HCT116 (cell line): ENCODE results near the gene SLAMF7. TPM values are rescaled to one million over a fixed set of nuclear protein-coding genes. Genes with fewer than 3 reads are reported as not detected.

ENCODE experiments used
- ATAC-seq: fragments of 200-7000 bp; cut with Tn5 transposase; 2 replicates; pipeline ENCODE4 v1.9.1; 2020; ENCODE audit warnings: mild to moderate bottlenecking, moderate library complexity
- BruUV-seq: library from RNA; stranded (reverse); fragments of 400-500 nt; replicated peaks from 2 replicates; lab custom pipeline; 2021; lab: Mats Ljungman, UMichigan
- CTCF ChIA-PET: fragments of 300-600 bp; sonication (Branson Sonifier 250); formaldehyde crosslinking; loops from one replicate; lab custom pipeline; 2021; ENCODE audit warnings: antibody characterized with exemption; lab: Charles Lee
- POLR2A ChIA-PET: fragments of 300-600, 350-600 bp; sonication (Branson Sonifier 250); formaldehyde crosslinking; loops from one replicate; lab custom pipeline; 2021; ENCODE audit warnings: antibody characterized with exemption; lab: Charles Lee
- RAD21 ChIA-PET, 2 experiments: fragments of 300-600 bp; sonication (Branson Sonifier 250); formaldehyde crosslinking; loops; one replicate each; lab custom pipeline; 2023; ENCODE audit warnings: low total read pairs in 2 of 2; ENCODE audit not compliant: uncharacterized antibody in 2 of 2, unreplicated experiment in 2 of 2, low non-redundant PET in 1 of 2; lab: Charles Lee
- DNase-seq: peaks from one replicate; pipeline ENCODE4 v3.0.0-alpha.2; 2010; ENCODE audit warnings: low read depth, low spot score
- H2AFZ ChIP-seq: fragments of 200-600 bp; shearing (Covaris generic), sonication (generic); 2 replicates; pipeline ENCODE4 v1.6.1; 2017; ENCODE audit warnings: low read depth, mixed run types, mixed read lengths, antibody characterized with exemption, low read length; ENCODE audit not compliant: poor library complexity, severe bottlenecking
- H3K27ac ChIP-seq: 2 replicates; pipeline ENCODE4 v1.5.1; 2012; ENCODE audit warnings: low read depth, low read length
- H3K27me3 ChIP-seq: fragments of 200-600 bp; sonication (generic); 2 replicates; pipeline ENCODE4 v1.6.1; 2016; ENCODE audit warnings: mixed run types, low read length, mixed read lengths; ENCODE audit not compliant: insufficient read depth
- H3K36me3 ChIP-seq, 2 experiments: fragments of 200-500 bp in 1 of 2; fragments of 200-600 bp in 1 of 2; sonication (Bioruptor generic) in 1 of 2; sonication (generic) in 1 of 2; 2 replicates each; pipeline versions ENCODE4 v1.5.1 to v1.6.1; 2014 to 2016; ENCODE audit warnings: low read length in 2 of 2, inconsistent platforms in 1 of 2, mixed read lengths in 1 of 2, mixed run types in 1 of 2; ENCODE audit not compliant: insufficient read depth in 2 of 2, control insufficient read depth in 1 of 2
- H3K4me1 ChIP-seq, 2 experiments: fragments of 200-600 bp in 1 of 2; sonication (generic) in 1 of 2; 2 replicates each; pipeline versions ENCODE4 v1.5.1 to v1.6.1; 2012 to 2017; ENCODE audit warnings: low read length in 2 of 2, inconsistent platforms in 1 of 2, mild to moderate bottlenecking in 1 of 2, mixed read lengths in 1 of 2, mixed run types in 1 of 2, moderate library complexity in 1 of 2; ENCODE audit not compliant: insufficient read depth in 2 of 2, control insufficient read depth in 1 of 2
- H3K4me2 ChIP-seq: fragments of 200-600 bp; sonication (generic); 2 replicates; pipeline ENCODE4 v1.6.1; 2017; ENCODE audit warnings: mixed run types, low read length, mixed read lengths
- H3K4me3 ChIP-seq, 2 experiments: fragments of 200-600 bp in 1 of 2; sonication (generic) in 1 of 2; replicated peaks in 1 of 2; 2 replicates each; pipeline ENCODE4 v1.5.1; 2011 to 2016; ENCODE audit warnings: low read length in 2 of 2, control low read depth in 1 of 2, low read depth in 1 of 2, mild to moderate bottlenecking in 1 of 2, mixed read lengths in 1 of 2, mixed run types in 1 of 2
- H3K79me2 ChIP-seq: fragments of 200-600 bp; sonication (generic); 2 replicates; pipeline ENCODE4 v1.6.1; 2017; ENCODE audit warnings: mild to moderate bottlenecking, mixed run types, low read length, moderate library complexity, mixed read lengths; ENCODE audit not compliant: insufficient read depth
- H3K9ac ChIP-seq: fragments of 200-600 bp; sonication (generic); 2 replicates; pipeline ENCODE4 v1.6.1; 2016; ENCODE audit warnings: low read length, mixed read lengths
- H3K9me2 ChIP-seq: fragments of 200-600 bp; sonication (generic), shearing (Covaris generic); 2 replicates; pipeline ENCODE4 v1.6.1; 2017; ENCODE audit warnings: mixed run types, mild to moderate bottlenecking, moderate library complexity; ENCODE audit not compliant: insufficient read depth
- H3K9me3 ChIP-seq, 2 experiments: fragments of 200-500 bp in 1 of 2; fragments of 200-600 bp in 1 of 2; sonication (Bioruptor generic) in 1 of 2; sonication (generic) in 1 of 2; 2 replicates each; pipeline ENCODE4 v1.6.1; 2014 to 2017; ENCODE audit warnings: low read length in 2 of 2, mixed read lengths in 2 of 2, inconsistent platforms in 1 of 2, low read depth in 1 of 2, mild to moderate bottlenecking in 1 of 2, mixed run types in 1 of 2, moderate library complexity in 1 of 2; ENCODE audit not compliant: control insufficient read depth in 1 of 2, insufficient read depth in 1 of 2
- H4K20me1 ChIP-seq: fragments of 200-600 bp; sonication (generic), shearing (Covaris generic); 2 replicates; pipeline ENCODE4 v1.6.1; 2017; ENCODE audit warnings: mixed run types, mild to moderate bottlenecking, moderate library complexity; ENCODE audit not compliant: insufficient read depth
- EGR1 ChIP-seq: IDR thresholded peaks from 2 replicates; pipeline ENCODE4 v1.6.1; 2012; ENCODE audit warnings: low read depth
- JUND ChIP-seq: IDR thresholded peaks from 2 replicates; pipeline ENCODE4 v1.6.1; 2012
- intact Hi-C: fragments of 100-400 bp; cut with micrococcal nuclease; formaldehyde crosslinking; loops from 2 replicates; pipeline ENCODE4 v1.10.0; 2022
- total RNA-seq: library from RNA; stranded (reverse); gene quantifications from one replicate; pipeline ENCODE4 v1.2.1, GENCODE V29; 2021; ENCODE audit not compliant: unreplicated experiment
- TF ChIP-seq, protein P1 (sequence below), 3 experiments: fragments of 200-600 bp in 1 of 3; sonication (generic) in 1 of 3; IDR thresholded peaks in 2 of 3; conservative IDR thresholded peaks in 1 of 3; 2 replicates each; pipeline ENCODE4 v1.5.1; 2012 to 2017; ENCODE audit warnings: low read depth in 2 of 3, low read length in 2 of 3, antibody characterized with exemption in 1 of 3, borderline replicate concordance in 1 of 3, control low read depth in 1 of 3, mild to moderate bottlenecking in 1 of 3, mixed read lengths in 1 of 3, mixed run types in 1 of 3, moderate library complexity in 1 of 3; ENCODE audit not compliant: insufficient read depth in 1 of 3
- TF ChIP-seq, protein P2 (sequence below): IDR thresholded peaks from 2 replicates; pipeline ENCODE4 v1.6.1; 2012

SLAMF7 gene
- total RNA-seq, 1 experiment from 2014 or later = 0.34 TPM

DNA sequence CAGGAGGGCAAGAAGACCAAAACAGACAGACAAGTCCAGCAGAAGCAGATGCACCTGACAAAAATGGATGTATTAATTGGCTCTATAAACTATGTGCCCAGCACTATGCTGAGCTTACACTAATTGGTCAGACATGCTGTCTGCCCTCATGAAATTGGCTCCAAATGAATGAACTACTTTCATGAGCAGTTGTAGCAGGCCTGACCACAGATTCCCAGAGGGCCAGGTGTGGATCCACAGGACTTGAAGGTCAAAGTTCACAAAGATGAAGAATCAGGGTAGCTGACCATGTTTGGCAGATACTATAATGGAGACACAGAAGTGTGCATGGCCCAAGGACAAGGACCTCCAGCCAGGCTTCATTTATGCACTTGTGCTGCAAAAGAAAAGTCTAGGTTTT is 14.5 kb downstream of the SLAMF7 start:
- H4K20me1 ChIP-seq = no peaks in the 10 kb centered on the region
- intact Hi-C loops = no loop called here
- no peaks in the 10 kb centered on the region for H3K36me3 ChIP-seq
- ChIA-PET RAD21 (no interaction called here), CTCF (interaction anchor here (1.3 kb wide), 1 partner anchor 15 kb away, joined by 3 read pairs; no protein-coding TSS in a partner anchor), POLR2A (no interaction called here)
- H3K9me3 ChIP-seq = no peaks in the 10 kb centered on the region
- no peak overlapping the region for H2AFZ ChIP-seq
- no peak for DNase-seq
- no peak overlapping the region for H3K4me2 ChIP-seq
- no peak for ATAC-seq
- H3K9ac ChIP-seq = no peak overlapping the region
- no peaks in the 10 kb centered on the region for H3K79me2 ChIP-seq
- no peak overlapping the region for H3K27ac ChIP-seq
- H3K9me2 ChIP-seq = no peaks in the 10 kb centered on the region
- peaks cover 7% of the 10 kb centered on the region; the same call in 1 of the 2 replicates for H3K27me3 ChIP-seq
- TF ChIP-seq JUND (no peak), EGR1 (no peak)
- TF ChIP-seq, protein P1, sequence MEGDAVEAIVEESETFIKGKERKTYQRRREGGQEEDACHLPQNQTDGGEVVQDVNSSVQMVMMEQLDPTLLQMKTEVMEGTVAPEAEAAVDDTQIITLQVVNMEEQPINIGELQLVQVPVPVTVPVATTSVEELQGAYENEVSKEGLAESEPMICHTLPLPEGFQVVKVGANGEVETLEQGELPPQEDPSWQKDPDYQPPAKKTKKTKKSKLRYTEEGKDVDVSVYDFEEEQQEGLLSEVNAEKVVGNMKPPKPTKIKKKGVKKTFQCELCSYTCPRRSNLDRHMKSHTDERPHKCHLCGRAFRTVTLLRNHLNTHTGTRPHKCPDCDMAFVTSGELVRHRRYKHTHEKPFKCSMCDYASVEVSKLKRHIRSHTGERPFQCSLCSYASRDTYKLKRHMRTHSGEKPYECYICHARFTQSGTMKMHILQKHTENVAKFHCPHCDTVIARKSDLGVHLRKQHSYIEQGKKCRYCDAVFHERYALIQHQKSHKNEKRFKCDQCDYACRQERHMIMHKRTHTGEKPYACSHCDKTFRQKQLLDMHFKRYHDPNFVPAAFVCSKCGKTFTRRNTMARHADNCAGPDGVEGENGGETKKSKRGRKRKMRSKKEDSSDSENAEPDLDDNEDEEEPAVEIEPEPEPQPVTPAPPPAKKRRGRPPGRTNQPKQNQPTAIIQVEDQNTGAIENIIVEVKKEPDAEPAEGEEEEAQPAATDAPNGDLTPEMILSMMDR (IDR thresholded peaks at IDR 0.05 in 2 of 3, conservative IDR thresholded peaks at IDR 0.05 in 1 of 3; ENCODE audit: borderline replicate concordance in 1 of 3, insufficient read depth in 1 of 3, low read depth in 2 of 3, low read length in 2 of 3) = no peak
- H3K4me3 ChIP-seq = no peak overlapping the region
- no TSS peak for BruUV-seq
- H3K4me1 ChIP-seq = no peaks in the 10 kb centered on the region

DNA sequence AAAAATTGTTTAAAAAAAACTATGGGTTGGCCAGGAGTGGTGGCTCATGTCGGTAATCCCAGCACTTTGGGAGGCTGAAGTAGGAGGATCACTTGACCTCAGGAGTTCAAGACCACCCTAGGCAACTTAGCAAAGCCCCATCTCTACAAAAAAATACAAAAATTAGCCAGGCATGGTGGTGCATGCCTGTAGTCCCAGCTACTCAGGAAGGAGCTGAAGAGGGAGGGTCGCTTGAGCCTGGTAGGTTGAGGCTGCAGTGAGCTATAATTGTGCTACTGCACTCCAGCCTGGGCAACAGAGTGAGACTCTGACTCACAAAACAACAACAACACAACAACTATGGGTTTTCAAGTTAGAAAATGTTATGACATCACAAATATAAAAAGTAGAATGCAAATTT is 16.4 kb downstream of the SLAMF7 start:
- H4K20me1 ChIP-seq = no peaks in the 10 kb centered on the region
- POLR2A ChIA-PET = no interaction called here
- intact Hi-C loops = no loop called here
- no peak for ATAC-seq
- H3K9me3 ChIP-seq = no peaks in the 10 kb centered on the region
- TF ChIP-seq, protein P2, sequence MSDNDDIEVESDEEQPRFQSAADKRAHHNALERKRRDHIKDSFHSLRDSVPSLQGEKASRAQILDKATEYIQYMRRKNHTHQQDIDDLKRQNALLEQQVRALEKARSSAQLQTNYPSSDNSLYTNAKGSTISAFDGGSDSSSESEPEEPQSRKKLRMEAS = no peak
- RAD21 ChIA-PET = no interaction called here
- BruUV-seq = no TSS peak
- no peaks in the 10 kb centered on the region for H3K79me2 ChIP-seq
- H3K9me2 ChIP-seq = no peaks in the 10 kb centered on the region
- no peak overlapping the region for H2AFZ ChIP-seq
- CTCF ChIA-PET = no interaction called here
- peaks cover 7% of the 10 kb centered on the region; the same call in 1 of the 2 replicates for H3K27me3 ChIP-seq
- H3K4me3 ChIP-seq = no peak overlapping the region
- H3K4me1 ChIP-seq = no peaks in the 10 kb centered on the region
- H3K9ac ChIP-seq = no peak overlapping the region
- no peak overlapping the region for H3K4me2 ChIP-seq
- no peak overlapping the region for H3K27ac ChIP-seq
- H3K36me3 ChIP-seq = no peaks in the 10 kb centered on the region
- DNase-seq = no peak
